Endothelial cell of hepatic sinusoid (primary cell): ENCODE data around the gene ZBTB39.

Experiments used
- in situ Hi-C: cut with HindIII; loops from 2 replicates; pipeline ENCODE4 v1.10.0; 2017; ENCODE audit warnings: low sequenced_read_pairs

Gene ZBTB39

DNA sequence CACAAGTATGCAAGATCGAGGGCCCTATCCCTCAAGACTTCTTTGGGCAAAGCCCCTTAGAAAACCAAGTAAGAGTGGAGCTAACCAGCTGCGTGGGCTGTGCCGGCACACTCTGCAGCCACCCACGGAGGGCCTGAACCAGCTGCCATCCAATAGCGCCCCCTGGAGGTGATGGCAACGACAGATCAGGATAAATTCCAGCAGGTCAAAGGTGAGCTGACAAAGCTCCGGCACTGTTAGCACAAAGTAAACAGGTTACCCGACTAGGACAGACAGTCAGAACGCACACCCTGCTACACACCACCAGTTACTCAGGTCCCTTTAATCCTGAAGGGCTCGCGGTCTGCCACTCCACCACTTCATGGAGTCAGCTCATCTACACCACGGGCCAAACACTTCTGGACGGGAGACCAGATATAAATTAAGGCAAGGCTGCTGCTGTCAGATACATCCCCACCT lies 4.9 kb downstream of the ZBTB39 start:
- in situ Hi-C loops: no loop called here

DNA sequence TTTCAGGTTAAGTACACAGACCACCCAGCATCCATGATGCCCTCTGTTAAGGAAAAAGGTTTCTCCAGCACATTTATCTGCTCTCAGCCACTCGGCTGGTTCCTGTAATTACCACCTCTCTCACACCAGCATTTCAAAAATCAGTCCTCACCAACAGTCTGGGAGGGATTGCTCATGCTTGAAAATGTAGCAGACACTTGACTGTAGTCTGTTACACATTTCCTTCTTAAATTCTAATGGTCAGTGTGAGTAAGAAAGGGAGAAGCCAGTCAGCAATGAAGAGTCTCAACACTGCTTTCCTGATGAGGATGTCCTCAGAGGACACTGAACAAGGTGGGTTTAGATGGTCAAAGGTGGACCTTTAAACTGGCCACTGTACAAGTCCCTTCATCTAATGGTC lies 6.0 kb downstream of the ZBTB39 start:
- in situ Hi-C loops: no loop called here

DNA sequence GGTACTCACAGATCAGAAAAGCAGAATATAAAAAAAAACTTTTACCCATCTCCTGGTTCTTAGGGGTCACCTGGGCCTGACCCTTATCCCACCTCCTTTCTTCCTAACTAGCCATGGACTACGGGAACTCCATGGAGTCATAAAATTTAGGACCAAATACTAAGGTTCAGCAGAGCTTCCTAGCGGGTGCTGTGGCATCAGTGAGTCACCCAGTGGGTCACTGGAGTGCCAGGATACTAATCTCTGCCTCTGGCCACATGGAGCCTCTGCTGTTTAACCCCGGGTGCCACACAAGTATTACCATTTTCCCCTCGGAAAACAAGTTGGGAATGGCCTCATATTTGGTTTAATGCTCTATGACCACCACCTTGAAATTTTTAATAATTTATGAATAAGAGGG lies 6.9 kb downstream of the ZBTB39 start:
- in situ Hi-C loops: no loop called here

DNA sequence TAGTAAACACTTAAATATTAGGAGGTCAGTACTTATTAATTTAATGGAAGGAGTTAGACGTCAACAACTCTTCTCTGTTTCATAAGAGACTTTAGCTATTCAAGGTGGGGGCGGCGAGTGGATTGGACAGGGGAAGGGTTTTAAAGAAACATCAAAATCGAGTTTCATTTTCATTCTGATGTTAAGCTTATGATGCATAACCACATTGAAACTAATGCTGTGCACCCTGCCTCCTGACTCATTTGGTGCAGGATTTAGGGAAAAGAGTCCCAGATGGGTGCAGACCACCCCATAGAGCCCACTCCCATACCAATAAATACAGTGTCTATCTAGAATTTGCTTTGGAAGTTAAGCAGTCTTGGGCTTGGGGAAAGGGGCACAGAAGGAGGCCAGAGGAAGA lies 7.4 kb downstream of the ZBTB39 start:
- in situ Hi-C loops: no loop called here

DNA sequence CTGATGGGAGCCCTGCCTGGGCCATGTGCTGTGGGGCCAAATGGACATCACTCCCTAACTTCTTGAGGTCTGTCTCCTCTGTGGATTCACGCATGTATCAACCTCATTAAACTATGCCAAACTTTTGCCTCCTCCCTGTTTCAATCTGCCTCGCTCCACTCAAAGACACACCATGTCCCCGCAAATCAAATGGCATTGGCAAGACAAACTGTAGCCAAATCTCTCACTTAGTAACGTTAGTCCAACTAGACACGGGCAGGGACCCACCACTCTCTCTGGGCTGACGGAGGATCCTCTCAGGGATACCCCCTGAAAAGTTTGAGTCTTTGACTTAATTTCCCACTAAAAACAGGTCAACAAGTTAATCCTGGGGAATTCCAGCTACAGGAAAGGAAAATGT lies 8.0 kb downstream of the ZBTB39 start:
- in situ Hi-C loops: no loop called here

DNA sequence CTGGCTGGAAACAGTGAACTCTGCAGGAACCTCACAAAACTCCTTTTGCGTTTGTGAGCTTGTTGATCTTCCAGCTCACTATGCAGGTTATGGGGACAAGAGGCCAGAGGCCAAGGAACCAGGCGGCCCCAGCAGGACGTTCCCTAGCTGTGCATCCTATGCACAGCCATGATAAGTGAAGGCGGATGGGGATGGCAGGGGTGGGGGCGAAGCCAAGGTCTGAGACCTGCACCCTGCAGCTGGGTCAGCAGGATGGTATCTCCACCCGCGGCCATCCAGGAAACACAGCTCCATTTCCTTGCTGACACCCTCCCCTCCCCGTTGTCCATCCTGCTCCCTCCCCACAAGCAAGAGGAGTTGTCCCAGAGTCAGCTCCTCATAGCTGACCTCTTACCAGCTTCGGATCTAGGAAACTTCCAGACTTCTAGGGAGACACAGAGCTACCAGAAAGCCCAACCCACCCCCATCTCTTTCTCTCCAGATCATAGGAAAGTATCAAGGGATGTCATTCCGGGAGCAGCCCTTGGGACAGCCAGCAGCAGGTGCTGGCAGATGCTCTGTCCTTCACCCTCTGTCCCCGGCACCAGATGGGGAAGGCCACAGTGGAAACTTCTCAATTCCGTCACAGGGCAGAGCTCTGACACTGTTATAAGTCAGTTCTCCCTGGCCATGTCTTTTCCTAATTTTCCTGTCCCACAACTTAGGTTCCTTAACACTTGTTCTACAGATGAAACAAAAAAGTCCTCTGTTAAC lies 9.4 kb downstream of the ZBTB39 start:
- in situ Hi-C loops: no loop called here

DNA sequence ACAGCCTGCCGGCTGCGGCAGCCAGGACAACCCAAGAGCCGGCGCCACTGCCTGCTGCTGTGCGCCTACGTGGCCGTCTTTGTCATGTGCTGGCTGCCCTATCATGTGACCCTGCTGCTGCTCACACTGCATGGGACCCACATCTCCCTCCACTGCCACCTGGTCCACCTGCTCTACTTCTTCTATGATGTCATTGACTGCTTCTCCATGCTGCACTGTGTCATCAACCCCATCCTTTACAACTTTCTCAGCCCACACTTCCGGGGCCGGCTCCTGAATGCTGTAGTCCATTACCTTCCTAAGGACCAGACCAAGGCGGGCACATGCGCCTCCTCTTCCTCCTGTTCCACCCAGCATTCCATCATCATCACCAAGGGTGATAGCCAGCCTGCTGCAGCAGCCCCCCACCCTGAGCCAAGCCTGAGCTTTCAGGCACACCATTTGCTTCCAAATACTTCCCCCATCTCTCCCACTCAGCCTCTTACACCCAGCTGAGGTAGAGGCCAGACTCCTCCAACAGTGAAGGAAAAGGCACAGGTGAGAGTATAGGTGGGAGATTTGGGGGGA lies 10.3 kb downstream of the ZBTB39 start:
- in situ Hi-C loops: no loop called here

DNA sequence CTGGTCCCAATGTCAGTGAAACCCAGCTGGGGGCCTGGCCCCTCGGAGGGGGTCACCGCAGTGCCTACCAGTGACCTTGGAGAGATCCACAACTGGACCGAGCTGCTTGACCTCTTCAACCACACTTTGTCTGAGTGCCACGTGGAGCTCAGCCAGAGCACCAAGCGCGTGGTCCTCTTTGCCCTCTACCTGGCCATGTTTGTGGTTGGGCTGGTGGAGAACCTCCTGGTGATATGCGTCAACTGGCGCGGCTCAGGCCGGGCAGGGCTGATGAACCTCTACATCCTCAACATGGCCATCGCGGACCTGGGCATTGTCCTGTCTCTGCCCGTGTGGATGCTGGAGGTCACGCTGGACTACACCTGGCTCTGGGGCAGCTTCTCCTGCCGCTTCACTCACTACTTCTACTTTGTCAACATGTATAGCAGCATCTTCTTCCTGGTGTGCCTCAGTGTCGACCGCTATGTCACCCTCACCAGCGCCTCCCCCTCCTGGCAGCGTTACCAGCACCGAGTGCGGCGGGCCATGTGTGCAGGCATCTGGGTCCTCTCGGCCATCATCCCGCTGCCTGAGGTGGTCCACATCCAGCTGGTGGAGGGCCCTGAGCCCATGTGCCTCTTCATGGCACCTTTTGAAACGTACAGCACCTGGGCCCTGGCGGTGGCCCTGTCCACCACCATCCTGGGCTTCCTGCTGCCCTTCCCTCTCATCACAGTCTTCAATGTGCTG lies 11.0 kb downstream of the ZBTB39 start:
- in situ Hi-C loops: no loop called here

DNA sequence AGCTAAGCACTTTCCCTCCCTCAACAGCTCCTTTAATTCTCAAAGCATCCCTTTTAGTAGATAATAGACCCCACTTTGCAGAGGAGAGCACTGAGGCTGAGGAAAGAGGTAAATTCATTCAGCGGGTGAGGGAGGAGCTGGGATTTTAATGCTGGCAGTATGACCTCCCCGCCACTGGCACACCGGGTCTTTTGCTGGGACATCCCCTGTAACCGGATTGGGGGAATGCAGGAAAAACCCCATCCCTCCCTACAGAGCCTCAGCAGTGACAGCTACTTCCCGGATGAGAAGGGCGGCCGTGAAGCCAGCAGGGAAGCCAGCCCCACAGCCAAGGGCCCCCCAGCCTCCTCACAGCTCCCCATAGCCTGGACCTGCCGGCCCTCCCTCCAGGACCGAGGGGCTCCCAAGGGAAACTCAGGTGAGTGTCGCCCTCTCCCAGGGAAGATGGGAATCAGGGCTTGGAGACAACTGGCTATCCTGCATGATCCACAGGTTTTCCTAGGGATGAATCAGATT lies 12.1 kb downstream of the ZBTB39 start:
- in situ Hi-C loops: no loop called here

DNA sequence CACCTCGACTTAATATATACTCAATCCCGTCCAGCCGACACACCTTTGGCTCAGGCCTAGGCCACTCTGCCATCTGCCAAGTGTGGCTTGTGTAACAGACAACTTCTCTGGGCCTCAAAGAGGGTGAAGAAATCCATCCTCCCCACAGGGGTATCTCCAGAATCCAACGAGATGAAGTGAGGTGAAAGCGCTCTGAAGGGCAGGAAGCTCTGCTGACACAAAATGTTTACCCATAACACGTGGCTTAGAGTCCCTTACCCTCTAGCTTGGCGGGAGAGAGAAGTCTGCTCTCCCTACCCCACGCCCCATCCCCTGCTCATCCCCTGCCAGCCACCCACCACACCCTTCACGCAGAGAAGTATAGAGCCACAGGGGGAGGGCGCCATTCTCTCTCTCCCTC lies 13.0 kb downstream of the ZBTB39 start:
- in situ Hi-C loops: no loop called here

DNA sequence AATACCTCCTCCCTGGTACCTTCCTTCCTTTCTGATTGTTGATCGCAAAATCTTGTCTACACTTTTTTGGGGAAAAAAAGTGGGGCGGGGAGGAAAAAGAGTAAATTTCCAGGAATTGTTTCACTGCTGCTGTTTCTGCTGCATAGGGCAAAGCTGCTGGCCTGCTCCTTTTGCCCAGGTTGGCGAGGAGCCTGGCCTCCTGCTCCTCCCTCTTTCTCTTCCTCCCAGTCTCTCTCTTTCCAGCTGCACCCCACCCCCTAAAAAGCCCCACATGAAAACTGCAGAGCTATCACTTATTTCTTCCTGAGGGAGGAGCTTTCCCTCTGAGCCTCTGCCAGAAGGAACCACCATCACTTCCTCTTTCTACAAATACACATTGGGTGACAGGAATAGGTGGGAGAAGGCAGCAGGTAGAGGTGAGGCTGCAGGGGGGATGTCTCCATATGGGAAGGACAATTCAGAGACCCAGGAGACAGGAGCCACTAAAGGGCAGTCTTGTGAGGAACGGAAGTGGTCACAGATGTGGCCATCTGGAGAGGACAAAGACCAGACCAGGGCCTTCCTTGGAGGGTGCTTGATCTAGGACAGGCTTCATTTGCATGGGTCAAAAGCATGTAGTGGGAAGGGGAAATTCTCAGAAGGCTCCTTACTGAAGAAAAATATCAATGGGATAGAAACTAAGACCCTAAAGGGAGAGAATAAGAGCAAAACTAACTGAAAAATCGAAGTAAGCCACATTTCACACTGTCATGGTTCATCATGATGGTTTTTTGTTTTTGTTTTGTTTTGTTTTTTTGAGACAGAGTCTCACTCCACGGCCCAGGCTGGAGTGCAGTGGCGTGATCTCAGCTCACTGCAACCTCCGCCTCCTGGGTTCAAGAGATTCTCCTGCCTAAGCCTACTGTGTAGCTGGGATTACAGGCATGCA lies 14.8 kb downstream of the ZBTB39 start:
- in situ Hi-C loops: no loop called here

DNA sequence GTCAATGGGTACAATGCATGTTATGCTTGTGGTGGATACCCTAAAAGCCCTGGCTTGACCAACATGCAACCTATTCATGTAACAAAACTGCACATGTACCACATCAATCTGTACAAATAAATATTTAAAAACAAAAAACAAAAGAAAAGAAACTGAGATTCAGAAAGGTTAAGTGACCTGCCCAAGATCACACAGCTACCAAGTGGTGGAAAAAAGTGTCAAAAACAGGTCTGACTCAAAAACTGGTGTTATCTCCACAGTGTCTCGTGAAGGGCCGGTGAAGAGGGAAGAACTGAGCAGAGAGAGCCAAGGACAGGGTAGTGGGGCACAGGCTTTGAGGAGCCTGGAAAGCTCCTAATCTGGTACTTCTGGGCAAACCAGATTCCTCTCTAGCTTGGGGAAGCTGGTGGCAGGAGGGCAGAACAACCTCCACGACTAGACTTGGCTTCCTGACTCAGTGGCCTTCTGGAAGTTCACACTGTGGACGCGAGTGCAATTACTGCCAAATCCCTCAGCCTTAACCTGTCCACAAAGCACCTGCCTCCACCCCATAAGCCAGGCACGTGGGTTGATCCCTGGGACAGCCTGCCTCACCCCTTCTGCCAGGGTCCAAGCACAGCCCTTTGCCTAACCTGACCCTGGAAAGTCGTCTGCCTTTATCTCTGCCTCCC lies 15.6 kb downstream of the ZBTB39 start:
- in situ Hi-C loops: no loop called here

DNA sequence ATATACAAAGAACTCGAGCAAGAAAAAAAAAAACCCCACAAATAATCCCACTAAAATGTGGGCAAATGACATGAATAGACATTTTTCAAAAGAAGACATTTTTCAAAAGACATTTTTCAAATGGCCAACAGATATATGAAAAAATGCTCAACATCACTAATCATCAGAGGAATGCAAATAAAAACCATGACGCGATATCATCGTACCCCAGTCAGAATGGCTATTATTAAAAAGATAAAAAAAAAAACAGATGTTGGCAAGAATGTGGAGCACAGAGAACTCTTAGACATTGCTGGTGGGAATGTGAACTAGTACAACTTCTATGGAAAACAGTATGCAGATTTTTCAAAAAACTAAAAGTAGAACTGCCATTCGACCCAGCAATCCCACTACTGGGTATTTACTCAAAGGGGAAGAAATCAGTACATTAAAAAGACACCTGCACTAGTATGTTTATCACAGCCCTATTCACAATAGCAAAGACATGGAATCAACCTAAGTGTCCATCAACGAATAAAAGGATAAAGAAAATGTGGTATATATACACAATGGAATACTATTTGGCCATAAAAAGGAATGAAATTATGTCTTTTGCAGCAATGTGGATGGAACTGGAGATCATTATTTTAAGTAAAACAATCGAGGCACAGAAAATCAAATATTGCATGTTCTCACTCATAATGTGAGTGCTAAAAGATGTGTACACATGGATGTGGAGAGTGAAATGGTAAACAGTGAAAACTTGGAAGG lies 16.3 kb downstream of the ZBTB39 start:
- in situ Hi-C loops: loop anchor here (5.0 to 10.0 kb wide), 2 partner anchors 47 to 235 kb away; partner anchors contain the start of gene PRIM1

DNA sequence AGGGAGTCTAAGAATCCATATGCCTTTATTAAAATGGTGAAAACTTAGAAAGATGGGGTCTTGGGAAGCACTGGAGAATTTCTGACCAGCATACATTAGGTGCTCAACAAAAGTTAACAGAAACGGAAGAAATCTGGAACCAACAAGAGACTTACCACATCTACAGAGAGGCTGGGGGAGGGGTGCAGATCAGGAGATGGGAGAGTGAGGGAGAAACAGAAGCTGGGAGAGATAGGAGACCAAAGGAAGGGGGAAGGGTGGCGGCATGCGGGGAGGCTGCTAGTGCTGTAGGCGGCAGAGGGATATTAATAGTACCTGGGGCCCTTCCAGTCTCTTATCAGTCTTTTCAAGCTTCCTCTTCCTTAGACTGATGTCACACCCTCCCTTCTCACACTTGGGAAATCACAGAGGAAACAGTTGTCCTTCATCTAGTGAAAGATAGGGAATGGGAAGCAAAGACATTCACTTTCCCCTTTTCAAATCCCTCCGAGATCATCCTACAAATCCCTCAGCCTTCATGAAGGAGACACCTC lies 18.1 kb downstream of the ZBTB39 start:
- in situ Hi-C loops: loop anchor here (5.0 to 10.0 kb wide), 2 partner anchors 49 to 233 kb away; partner anchors contain the start of gene PRIM1

DNA sequence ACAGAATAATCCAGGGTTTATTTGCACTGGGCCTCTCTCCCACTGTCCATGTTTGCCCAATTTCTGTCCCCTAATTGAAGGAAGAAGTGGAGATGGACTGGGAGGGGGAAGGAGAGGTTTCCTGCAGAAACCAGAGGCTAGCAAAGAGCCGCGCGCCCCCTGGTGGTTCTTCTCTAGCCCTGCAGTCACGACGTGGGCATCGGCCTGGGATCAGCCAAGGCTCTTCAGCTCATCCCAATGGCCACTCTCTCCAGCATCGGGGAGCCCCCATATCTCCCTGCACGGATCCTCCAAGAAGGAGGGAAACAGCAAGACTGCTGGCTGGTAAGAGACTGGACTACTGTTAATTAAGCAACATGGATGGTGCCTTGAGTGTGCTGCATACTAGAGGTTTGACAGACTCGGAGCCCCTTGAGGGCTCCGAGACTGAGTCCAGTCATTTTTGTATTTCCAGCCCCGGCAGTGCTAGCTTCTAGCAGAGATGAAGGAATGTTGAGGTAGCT lies 18.7 kb downstream of the ZBTB39 start:
- in situ Hi-C loops: loop anchor here (5.0 to 10.0 kb wide), 2 partner anchors 50 to 233 kb away; partner anchors contain the start of gene PRIM1

DNA sequence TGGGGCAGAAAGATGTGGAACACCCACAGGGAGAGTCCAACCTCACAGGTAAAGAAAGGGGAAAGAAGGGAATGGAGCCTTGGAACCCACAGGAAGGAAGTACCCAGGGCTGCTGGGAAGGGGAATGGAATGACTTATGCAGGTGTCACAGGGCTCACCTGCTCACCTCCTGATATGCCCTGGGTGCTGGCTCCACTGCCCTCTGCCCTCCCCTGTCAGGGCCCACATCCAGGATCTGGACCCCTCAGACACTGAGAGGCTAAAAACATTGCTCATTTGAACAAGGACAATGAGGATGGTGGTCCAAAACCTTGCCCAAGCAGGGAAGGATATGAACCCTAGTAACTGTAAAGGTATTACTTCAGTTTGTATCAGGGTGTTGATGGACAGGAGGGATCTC lies 19.3 kb downstream of the ZBTB39 start:
- in situ Hi-C loops: loop anchor here (5.0 to 10.0 kb wide), 2 partner anchors 50 to 232 kb away; partner anchors contain the start of gene PRIM1

DNA sequence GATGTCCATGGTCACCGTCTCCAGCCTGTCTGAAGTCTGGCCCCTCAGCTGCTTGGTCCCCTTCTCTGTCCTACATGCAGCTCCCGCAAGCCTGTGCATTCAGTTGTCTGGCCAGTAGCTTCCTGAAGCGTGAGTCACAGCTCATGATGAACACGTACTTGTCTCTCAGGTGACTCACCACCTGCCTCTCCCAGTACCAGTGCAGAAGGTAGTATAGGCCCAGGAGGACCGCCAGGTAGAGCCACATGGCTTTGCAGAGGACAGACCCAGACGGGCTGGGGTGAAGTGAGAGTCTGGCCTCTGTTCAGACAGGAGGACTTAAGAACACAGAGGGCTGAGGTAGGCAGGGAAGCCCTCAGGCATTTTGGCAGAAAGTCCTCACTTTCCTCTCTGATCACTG lies 20.6 kb downstream of the ZBTB39 start:
- in situ Hi-C loops: loop anchor here (5.0 to 10.0 kb wide), 2 partner anchors 52 to 231 kb away; partner anchors contain the start of gene PRIM1

DNA sequence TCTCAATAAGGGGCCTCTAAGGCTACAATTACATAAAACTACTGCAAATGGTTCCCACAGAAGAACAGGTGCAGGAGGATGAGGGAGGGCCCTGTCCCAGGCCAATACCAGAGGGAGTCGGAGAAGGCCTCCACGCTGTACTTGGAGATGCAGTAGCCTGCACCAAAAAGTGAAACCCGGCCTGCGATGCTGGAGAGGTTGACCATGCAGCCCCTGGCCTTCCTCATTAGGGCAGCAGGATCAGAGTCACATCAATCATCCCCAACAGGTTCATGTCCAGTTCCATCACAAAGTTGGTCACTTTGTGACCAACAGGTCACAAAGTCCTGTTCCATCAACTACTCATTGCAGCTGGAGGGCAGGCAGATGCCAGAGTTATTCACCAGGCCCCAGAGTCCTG lies 23.0 kb downstream of the ZBTB39 start:
- in situ Hi-C loops: loop anchor here (10.0 kb wide), 1 partner anchor 229 kb away; the partner anchor contains the start of gene PRIM1
